Smooth muscle cell (in vitro differentiated cells): ENCODE results near the gene LRRTM2. TPM values are rescaled to one million over a fixed set of nuclear protein-coding genes. Genes with fewer than 3 reads are reported as not detected.

ENCODE experiments used
- DNase-seq: peaks from one replicate; lab custom pipeline; 2025; ENCODE audit not compliant: unreplicated experiment; lab: John Stamatoyannopoulos, UW
- H2AFZ ChIP-seq: fragments of 200-600 bp; sonication (generic); 2 replicates; pipeline ENCODE4 v1.6.0; 2016; ENCODE audit warnings: antibody characterized with exemption, low read depth, mild to moderate bottlenecking
- H3F3A ChIP-seq: fragments of 200-600 bp; sonication (generic); 2 replicates; pipeline ENCODE4 v1.6.0; 2017; ENCODE audit warnings: antibody characterized with exemption, low read depth
- H3K27ac ChIP-seq: fragments of 200-600 bp; sonication (generic); 2 replicates; pipeline ENCODE4 v1.5.1; 2016; ENCODE audit warnings: low read depth, mild to moderate bottlenecking
- H3K27me3 ChIP-seq: fragments of 200-600 bp; sonication (generic); 2 replicates; pipeline ENCODE4 v1.6.1; 2016; ENCODE audit warnings: low read depth, mild to moderate bottlenecking
- H3K36me3 ChIP-seq: fragments of 200-600 bp; sonication (generic); 2 replicates; pipeline ENCODE4 v1.5.1; 2016; ENCODE audit warnings: low read depth
- H3K4me1 ChIP-seq: fragments of 200-600 bp; sonication (generic); 2 replicates; pipeline ENCODE4 v1.5.1; 2016; ENCODE audit warnings: low read depth
- H3K4me2 ChIP-seq: fragments of 200-600 bp; sonication (generic); 2 replicates; pipeline ENCODE4 v1.6.0; 2016; ENCODE audit warnings: mild to moderate bottlenecking
- H3K4me3 ChIP-seq: fragments of 200-600 bp; sonication (generic); 2 replicates; pipeline ENCODE4 v1.5.1; 2016; ENCODE audit warnings: mild to moderate bottlenecking
- H3K79me2 ChIP-seq: fragments of 200-600 bp; sonication (generic); 2 replicates; pipeline ENCODE4 v1.6.0; 2016; ENCODE audit warnings: low read depth, mild to moderate bottlenecking
- H3K9ac ChIP-seq: fragments of 200-600 bp; sonication (generic); 2 replicates; pipeline ENCODE4 v1.6.0; 2016; ENCODE audit warnings: low read depth
- H3K9me3 ChIP-seq: fragments of 200-600 bp; sonication (generic); replicated peaks from 2 replicates; pipeline ENCODE4 v1.5.1; 2016; ENCODE audit warnings: low read depth
- H4K20me1 ChIP-seq: fragments of 200-600 bp; sonication (generic); 2 replicates; pipeline ENCODE4 v1.6.0; 2016; ENCODE audit warnings: low read depth
- CTCF ChIP-seq: fragments of 200-600 bp; sonication (generic); IDR thresholded peaks from 2 replicates; pipeline ENCODE4 v1.5.1; 2017; ENCODE audit warnings: borderline replicate concordance, mild to moderate bottlenecking, antibody characterized with exemption; ENCODE audit not compliant: insufficient read depth, poor library complexity, severe bottlenecking
- WGBS: methylation state at CpG from one replicate; pipeline ENCODE4 v1.1.7; 2016; ENCODE audit warnings: low lambda C conversion rate; 5-methylcytosine and 5-hydroxymethylcytosine counted together
- polyA plus RNA-seq: library from polyadenylated mRNA; unstranded; fragments of >200 nt; fragmentation: Nextera tagmentation; extraction: Ambion mirVana; gene quantifications from 2 replicates; pipeline ENCODE4 v1.2.1, GENCODE V29; 2016
- total RNA-seq: library from RNA; depleted of rRNA; stranded (reverse); fragments of >200 nt; gene quantifications from 2 replicates; pipeline ENCODE4 v1.2.3, GENCODE V29; 2014

LRRTM2 gene
- total and polyA plus RNA-seq, 2 experiments from 2014 or later = 0.81 to 0.95 TPM

GRCh38 chr5:138911441-138911840 is 36.3 kb upstream of the LRRTM2 start:
- no peak for DNase-seq
- Histone ChIP-seq H3K27ac (peak overlapping the region; percentile 1), H3K4me1 (peaks cover 5% of the 10 kb centered on the region), H2AFZ (no peak overlapping the region), H3K36me3 (no peaks in the 10 kb centered on the region), H4K20me1 (peaks cover 73% of the 10 kb centered on the region), H3K79me2 (peaks cover 44% of the 10 kb centered on the region), H3K9me3 (no peaks in the 10 kb centered on the region), H3F3A (peaks cover 6% of the 10 kb centered on the region), H3K4me3 (no peak overlapping the region), H3K9ac (no peak overlapping the region), H3K4me2 (peak overlapping the region; percentile 7), H3K27me3 (no peaks in the 10 kb centered on the region)
- TF ChIP-seq CTCF = no peak

GRCh38 chr5:138910546-138911185 is 35.5 kb upstream of the LRRTM2 start:
- H3K79me2 ChIP-seq = peaks cover 38% of the 10 kb centered on the region
- peak overlapping the region; percentile 1 for H3K27ac ChIP-seq

GRCh38 chr5:138909734-138910133 is 34.6 kb upstream of the LRRTM2 start:
- WGBS = 88% methylated on average over 2 of the region's 2 CpGs
- peaks cover 5% of the 10 kb centered on the region for H3K4me1 ChIP-seq

More at GRCh38 chr5:138910546-138911185, 35.5 kb upstream of the LRRTM2 start:
- Histone ChIP-seq H4K20me1 (peaks cover 76% of the 10 kb centered on the region), H3K9ac (no peak overlapping the region), H3K27me3 (no peaks in the 10 kb centered on the region), H3K36me3 (peaks cover under 1% of the 10 kb centered on the region), H3K4me3 (no peak overlapping the region), H3K4me1 (peaks cover 5% of the 10 kb centered on the region), H3F3A (peaks cover 6% of the 10 kb centered on the region), H2AFZ (no peak overlapping the region), H3K9me3 (no peaks in the 10 kb centered on the region), H3K4me2 (no peak overlapping the region)
- TF ChIP-seq CTCF = no peak
- WGBS = 91% methylated on average over 7 of the region's 7 CpGs
- DNase-seq = no peak

More at GRCh38 chr5:138909734-138910133, 34.6 kb upstream of the LRRTM2 start:
- DNase-seq = no peak
- Histone ChIP-seq H3K4me2 (no peak overlapping the region), H4K20me1 (peaks cover 80% of the 10 kb centered on the region), H3K4me3 (no peak overlapping the region), H3K27me3 (no peaks in the 10 kb centered on the region), H3K79me2 (peaks cover 37% of the 10 kb centered on the region), H3K27ac (no peak overlapping the region), H3K9ac (no peak overlapping the region), H3K9me3 (no peaks in the 10 kb centered on the region), H3F3A (peaks cover 6% of the 10 kb centered on the region), H2AFZ (no peak overlapping the region), H3K36me3 (peaks cover 5% of the 10 kb centered on the region)
- no peak for TF ChIP-seq CTCF
